C4-2B (cell line): ENCODE results near the gene METTL14.

ENCODE experiments used
- CTCF ChIP-seq: fragments of 450-650 bp; conservative IDR thresholded peaks from 2 replicates; pipeline ENCODE4 v1.5.1; 2017; ENCODE audit warnings: mild to moderate bottlenecking
- ZFX ChIP-seq: fragments of 450-650 bp; IDR thresholded peaks from 2 replicates; pipeline ENCODE4 v1.6.1; 2017

- no peak for TF ChIP-seq CTCF
- TF ChIP-seq ZFX, result no peak
Measured at GRCh38 chr4:118746251-118746919, 61.2 kb downstream of the METTL14 start.
